Lower leg skin (tissue), 3 donors: ENCODE measurements around the gene UNC45A.

Source experiments
- POLR2A ChIP-seq, 2 donors: fragments of 450-650 bp; IDR thresholded peaks; one replicate each; pipeline ENCODE4 v1.6.1; 2016 to 2017; ENCODE audit warnings: antibody characterized with exemption in 2 of 2, mild to moderate bottlenecking in 1 of 2, moderate library complexity in 1 of 2
- TF ChIP-seq, protein P1 (sequence below), 3 donors: fragments of 450-650 bp; IDR thresholded peaks; one replicate each; pipeline ENCODE4 v1.5.1; 2016; ENCODE audit warnings: antibody characterized with exemption in 3 of 3, mild to moderate bottlenecking in 3 of 3, moderate library complexity in 2 of 3

DNA sequence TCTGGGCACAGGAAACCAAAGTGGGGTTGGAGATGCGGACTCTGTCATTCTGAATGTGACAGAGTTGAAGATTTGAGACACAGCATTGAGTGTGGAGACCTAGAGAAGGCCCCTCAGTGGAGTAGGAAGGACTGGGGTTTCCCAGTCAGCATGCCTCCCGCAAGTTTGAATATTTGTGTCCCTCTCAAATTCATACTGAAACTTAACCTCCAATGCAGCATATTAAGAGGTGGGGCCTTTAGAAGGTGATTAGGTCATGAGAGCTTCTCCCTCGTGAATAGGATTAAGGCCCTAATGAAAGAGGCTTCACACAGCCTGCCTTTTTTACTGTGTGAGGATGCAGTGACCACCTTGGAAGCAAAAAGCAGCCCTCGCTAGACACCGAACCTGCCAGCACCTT is 10.7 kb upstream of the UNC45A start:
- TF ChIP-seq, protein P1, sequence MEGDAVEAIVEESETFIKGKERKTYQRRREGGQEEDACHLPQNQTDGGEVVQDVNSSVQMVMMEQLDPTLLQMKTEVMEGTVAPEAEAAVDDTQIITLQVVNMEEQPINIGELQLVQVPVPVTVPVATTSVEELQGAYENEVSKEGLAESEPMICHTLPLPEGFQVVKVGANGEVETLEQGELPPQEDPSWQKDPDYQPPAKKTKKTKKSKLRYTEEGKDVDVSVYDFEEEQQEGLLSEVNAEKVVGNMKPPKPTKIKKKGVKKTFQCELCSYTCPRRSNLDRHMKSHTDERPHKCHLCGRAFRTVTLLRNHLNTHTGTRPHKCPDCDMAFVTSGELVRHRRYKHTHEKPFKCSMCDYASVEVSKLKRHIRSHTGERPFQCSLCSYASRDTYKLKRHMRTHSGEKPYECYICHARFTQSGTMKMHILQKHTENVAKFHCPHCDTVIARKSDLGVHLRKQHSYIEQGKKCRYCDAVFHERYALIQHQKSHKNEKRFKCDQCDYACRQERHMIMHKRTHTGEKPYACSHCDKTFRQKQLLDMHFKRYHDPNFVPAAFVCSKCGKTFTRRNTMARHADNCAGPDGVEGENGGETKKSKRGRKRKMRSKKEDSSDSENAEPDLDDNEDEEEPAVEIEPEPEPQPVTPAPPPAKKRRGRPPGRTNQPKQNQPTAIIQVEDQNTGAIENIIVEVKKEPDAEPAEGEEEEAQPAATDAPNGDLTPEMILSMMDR (IDR thresholded peaks at IDR 0.05) = no peak
- TF ChIP-seq POLR2A (IDR thresholded peaks at IDR 0.05) = no peak
